ENCODE results near the gene CHAF1A.

- TF ChIP-seq, protein P1, sequence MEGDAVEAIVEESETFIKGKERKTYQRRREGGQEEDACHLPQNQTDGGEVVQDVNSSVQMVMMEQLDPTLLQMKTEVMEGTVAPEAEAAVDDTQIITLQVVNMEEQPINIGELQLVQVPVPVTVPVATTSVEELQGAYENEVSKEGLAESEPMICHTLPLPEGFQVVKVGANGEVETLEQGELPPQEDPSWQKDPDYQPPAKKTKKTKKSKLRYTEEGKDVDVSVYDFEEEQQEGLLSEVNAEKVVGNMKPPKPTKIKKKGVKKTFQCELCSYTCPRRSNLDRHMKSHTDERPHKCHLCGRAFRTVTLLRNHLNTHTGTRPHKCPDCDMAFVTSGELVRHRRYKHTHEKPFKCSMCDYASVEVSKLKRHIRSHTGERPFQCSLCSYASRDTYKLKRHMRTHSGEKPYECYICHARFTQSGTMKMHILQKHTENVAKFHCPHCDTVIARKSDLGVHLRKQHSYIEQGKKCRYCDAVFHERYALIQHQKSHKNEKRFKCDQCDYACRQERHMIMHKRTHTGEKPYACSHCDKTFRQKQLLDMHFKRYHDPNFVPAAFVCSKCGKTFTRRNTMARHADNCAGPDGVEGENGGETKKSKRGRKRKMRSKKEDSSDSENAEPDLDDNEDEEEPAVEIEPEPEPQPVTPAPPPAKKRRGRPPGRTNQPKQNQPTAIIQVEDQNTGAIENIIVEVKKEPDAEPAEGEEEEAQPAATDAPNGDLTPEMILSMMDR (IDR thresholded peaks at IDR 0.05; ENCODE audit: poor library complexity, severe bottlenecking) = no peak
- TF ChIP-seq POLR2AphosphoS5 (IDR thresholded peaks at IDR 0.05) = no peak
- TF ChIP-seq TAF1 (IDR thresholded peaks at IDR 0.05; ENCODE audit: low read depth) = no peak
These were observed 22.8 kb upstream of the CHAF1A start for GRCh38 chr19:4379383-4380253.
